ENCODE data around the gene ARAP2.

DNA sequence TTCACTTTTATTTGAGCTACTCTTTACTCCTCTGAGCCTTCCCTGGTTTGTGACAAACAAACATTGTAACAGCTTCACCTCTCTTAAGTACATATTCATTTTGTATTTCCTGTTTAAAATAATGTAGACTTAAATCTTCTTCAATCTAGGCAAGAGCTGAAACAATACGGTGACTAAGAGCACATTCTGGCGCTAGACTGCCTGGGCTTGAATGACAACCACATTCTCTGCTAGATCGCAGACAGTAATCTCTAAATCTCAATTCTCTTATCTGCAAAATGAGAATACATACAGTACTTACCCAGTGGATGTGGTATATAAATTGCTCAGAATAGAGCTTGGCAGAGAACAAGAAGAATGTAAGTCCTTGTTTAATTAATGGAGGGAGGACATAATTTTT is 144.8 kb downstream of the ARAP2 start:
- no peak for TF ChIP-seq POLR2A (IDR thresholded peaks at IDR 0.05)
- TF ChIP-seq POLR2AphosphoS5 (IDR thresholded peaks at IDR 0.05; ENCODE audit: insufficient read depth in 1 of 2, low read depth in 1 of 2): no peak
